Fibroblast of peridontal ligament (primary cell): ENCODE data around the gene MYMX.

ENCODE experiments used
- DNase-seq: peaks from one replicate; pipeline ENCODE4 v3.0.0-alpha.2; 2010; ENCODE audit errors: extremely low read depth

MYMX gene

GRCh38 chr6:44264154-44265006 lies 47.7 kb downstream of the MYMX start:
- DNase-seq = no peak

GRCh38 chr6:44265007-44265721 lies 48.4 kb downstream of the MYMX start, which contains the start of gene NFKBIE:
NFKBIE (minus strand) TSS chr6:44265551; CDS start chr6:44265346, 205 bp downstream.
- peak; percentile 81 for DNase-seq

GRCh38 chr6:44265722-44266233 lies 49.1 kb downstream of the MYMX start:
- DNase-seq = no peak

- no peak for DNase-seq
Measured at GRCh38 chr6:44266347-44266746, 49.6 kb downstream of the MYMX start.

- no peak for DNase-seq
Measured at GRCh38 chr6:44267252-44267651, 50.5 kb downstream of the MYMX start.
